Dermis blood vessel endothelial cell (primary cell): Measurements from ENCODE around the gene LYZL2. TPM values are rescaled to one million over a fixed set of nuclear protein-coding genes. Genes with fewer than 3 reads are reported as not detected.

ENCODE experiments used
- DNase-seq: peaks from one replicate; pipeline ENCODE4 v3.0.0; 2010
- total RNA-seq: library from RNA; depleted of rRNA; stranded (reverse); fragments of >200 nt; gene quantifications from 2 replicates; pipeline ENCODE4 v1.2.3, GENCODE V29; 2014

LYZL2 gene
- total RNA-seq, 1 donor from 2014 or later: not detected

DNA sequence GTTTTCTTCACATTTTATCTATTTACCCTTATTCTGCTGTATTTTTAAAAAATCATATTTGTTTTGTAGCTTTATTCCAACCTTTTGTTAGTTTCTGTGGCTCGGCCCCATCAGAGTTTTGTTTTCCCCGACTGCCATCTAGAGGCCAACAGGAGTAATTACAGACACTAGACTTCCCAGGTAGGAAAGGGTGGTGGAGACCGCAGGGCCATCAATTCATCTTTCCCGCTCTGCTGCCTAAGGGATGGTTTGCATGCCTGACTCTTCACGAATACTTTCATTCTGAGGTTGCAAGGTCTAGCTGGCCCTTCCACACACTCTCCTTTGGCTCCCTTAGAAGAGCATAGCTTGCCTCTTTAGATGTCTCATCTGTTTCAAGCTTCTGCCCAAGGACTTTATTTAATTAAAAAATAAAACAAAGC, 38.3 kb downstream of the LYZL2 start:
- peak; percentile 76 for DNase-seq

DNA sequence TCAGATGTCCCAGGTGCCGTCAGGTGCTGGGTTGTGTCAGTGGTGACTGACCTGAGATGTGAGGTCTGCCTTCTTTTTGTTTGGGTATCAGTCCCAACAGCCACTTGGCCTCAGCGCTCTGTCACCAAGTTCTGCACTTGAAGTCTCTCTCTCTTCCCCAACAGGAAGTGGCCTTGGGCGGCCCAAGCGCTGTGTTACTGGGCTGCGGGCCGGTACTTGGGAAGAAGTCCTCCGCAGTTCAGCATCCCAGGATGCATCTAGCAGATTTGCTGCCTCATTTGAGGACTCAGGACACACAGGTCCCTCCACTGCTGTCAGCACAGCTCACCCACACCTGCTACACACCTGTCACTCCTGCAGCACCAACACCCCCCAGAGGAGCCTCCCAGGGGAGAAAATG, 40.1 kb downstream of the LYZL2 start:
- no peak for DNase-seq

DNA sequence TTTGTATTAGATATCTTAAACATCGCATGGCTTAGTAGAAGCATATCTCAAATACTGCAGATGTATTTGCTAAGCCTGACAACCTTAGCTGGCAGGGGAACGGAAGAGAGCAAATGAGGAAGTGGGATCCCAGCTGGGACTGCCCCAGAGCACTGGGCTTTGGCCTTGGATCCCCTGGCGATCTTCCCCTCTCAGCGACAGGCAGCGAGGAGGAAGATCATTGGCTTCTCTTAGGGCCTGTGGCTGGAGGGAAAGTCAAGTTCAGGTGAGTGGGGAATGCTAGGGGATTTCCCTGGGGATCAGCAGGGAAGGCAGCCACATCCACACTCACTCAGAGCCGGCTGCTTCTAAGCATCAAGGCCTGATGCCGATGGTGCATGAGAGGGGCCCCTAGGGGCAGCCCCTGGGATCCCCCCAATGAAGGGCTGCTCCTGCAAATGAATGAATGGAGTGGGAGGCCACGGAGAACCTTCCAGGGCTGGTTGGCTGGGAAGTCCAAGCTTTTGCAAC, 42.0 kb downstream of the LYZL2 start:
- DNase-seq: no peak

DNA sequence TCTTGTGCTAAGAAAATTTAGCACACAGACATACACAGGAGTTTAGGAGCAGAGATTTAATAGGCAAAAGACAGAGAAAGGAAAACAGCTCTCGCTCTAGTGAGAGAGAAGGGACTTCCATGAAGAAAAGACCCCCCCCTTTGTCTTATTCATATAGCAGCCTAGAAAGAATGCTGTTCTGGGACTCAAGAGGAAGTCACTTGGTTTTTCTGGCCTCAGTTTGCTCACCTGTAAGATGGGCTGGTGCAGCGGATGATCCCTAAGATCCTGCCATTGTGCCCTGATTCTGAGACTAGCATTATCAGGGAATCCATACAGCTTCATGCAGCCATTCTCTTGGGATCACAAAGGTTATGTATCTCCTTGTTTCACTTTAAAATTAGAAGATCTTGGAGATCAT, 42.7 kb downstream of the LYZL2 start:
- no peak for DNase-seq

DNA sequence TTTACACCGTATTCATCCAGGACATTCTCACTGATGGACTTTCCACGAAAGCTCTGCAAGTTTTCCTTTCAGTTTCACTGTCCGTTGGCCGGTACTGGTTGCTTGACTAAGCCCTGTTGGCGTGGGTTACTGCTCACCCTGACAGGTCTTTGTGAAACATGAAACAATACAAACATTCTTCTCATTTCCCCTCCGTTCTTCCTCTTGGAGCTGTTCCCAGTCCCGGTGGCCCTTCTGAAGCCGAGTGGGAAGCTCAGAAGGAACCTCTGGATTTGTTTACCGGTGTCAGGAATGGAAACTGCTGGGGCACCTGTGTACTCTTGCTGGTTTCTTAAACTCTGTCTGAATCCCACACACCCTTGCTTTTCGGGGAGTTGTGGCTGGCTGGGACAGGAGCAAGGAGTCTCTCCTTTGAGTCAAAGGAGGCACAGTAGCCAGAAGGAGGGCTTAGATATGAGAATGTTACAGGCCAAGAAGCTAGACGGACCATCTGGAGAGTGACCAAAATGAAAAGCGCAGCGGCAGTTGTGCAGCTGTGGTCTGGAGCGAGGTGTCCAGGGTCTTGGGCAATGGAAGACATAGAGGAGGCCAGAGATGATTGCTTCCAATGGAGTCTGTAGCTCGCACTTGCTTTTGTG, 45.7 kb downstream of the LYZL2 start:
- peak; percentile 94 for DNase-seq

DNA sequence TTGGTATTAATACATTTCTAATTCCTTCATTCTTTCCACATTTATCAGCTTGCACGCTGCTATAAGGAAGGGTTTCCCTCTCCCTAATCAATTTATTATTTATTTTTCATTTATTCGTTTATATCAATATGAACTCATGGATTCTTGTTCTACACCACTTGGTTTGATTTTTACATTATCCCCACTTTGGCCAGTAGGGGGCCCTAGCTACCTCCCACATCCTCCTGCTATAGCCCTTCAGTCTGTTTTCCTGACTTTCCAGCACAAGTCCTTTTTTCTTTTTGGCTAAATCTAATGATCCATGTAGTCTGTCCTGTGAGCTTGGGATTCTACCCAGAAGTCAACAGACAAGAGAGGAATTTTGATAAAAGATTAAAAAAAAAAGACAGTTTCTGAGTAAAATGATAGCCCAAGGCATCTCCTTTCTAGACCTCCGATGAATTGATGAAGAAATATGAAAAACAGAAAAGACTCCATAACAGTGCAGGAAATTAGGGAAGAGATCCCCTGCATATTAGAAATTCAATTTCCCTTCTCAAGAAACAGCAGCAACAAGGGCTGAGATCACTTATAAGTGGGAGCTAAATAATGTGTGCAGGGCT, 47.7 kb downstream of the LYZL2 start:
- DNase-seq: peak; percentile 80

DNA sequence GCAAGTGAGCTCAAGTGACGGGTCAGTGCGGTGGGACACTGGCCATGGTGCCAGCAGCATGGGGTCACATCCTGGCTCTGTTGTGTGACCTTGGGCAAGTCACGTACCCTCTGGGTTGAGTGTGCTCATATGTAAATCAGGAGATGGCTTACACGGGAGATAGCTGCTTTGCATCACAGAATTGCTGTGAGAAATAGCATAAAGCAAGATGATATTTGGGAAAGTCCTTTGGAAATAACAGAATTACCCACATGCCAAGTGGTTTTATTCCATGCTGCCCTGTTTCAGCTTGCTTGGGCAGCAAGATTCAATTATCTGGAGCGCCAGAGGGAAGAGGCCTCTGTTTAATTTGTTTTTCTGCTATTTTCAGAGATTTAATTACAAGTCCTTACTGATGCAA, 48.9 kb downstream of the LYZL2 start:
- no peak for DNase-seq

DNA sequence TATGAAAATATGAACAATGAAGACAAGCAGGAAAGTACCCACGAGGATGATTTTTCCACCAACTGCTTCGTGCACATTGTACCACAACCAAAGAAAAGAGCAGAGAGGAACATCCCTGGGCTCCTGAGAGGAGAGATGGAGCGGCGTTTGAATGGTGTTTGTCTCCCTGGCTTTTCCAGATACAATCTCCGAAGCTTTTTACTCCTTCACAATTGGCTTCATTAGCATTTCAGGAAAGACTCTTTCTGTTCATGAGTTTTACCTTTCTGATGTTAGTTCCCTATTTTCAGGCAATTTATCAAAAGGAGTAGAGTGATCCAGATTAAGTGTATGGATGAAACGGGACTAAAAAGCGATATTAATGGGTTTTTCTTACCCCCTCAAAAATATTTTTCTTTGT, 49.3 kb downstream of the LYZL2 start:
- no peak for DNase-seq

DNA sequence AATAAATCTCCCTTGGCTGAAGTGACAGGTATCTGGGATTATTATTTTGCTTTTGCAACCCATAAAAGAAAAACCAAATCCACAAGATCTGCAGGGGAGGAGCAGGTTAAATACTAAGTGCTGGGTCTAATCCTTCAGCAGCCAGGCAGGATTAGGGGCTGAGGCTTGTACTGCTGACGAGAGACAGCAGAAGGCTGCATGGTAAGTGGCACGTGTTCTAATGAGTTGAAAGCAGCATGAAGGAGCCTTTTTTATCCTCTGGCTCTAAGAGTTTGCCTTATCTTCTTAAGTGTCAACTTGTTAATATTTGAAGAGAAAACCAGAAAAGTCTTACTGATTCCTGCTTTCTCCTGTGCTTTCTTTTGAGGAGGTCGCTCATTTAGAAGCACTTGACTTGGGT, 50.0 kb downstream of the LYZL2 start:
- no peak for DNase-seq

DNA sequence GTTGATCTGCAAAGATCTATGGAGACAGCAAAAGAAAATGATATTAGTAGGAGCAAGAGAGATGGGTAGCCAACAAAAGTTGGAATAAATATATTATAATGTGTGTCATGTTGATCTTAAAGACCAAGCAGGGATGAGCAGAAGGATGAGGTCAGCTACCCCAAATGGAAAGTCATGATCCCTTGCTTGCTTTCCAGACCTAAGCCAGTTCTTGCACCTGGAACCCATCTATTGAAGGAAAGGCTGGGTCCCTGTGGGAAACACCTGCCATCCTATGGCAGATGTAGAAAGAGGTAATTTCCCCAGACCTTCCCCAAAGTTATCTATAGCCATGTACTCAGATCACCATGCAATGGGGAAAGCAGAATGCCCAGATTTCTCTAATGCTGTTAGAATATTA, 52.5 kb downstream of the LYZL2 start:
- no peak for DNase-seq

DNA sequence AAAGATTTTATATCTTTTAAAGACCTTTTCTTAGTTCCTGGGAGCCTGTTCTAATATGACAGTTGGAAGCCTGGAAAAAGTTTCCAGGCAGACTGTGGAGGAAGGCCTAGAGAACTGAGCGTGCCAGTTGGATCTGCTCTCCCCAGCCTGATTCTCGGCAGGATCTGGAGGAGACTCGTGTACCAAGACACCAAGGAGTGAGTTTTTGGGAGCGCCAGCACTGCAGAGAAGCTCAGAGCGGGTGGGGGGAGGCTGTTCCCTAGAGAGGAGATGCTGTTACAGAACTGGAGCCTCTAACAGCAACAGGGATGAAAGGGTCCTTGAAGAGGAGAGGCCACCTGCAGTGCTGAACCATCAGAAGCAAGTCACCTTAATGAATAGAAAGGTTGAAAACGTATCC, 52.9 kb downstream of the LYZL2 start:
- no peak for DNase-seq

DNA sequence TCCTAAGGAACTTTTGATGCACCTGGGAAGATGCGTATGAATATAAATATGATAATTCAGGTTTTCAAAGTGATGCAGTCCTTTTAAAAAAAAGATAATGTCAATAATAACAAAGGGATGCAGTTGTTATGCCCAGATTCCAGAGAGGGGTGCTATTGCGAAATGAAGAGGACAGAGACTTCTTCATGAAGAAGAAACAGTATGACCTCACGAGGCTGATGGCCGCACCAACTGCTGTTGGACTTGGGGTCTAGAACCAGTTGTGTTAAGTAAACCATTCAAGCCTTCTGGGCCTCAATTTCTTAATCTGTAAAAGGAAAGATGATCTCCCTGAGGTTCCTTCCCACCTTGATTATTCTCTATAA, 55.1 kb downstream of the LYZL2 start:
- no peak for DNase-seq

DNA sequence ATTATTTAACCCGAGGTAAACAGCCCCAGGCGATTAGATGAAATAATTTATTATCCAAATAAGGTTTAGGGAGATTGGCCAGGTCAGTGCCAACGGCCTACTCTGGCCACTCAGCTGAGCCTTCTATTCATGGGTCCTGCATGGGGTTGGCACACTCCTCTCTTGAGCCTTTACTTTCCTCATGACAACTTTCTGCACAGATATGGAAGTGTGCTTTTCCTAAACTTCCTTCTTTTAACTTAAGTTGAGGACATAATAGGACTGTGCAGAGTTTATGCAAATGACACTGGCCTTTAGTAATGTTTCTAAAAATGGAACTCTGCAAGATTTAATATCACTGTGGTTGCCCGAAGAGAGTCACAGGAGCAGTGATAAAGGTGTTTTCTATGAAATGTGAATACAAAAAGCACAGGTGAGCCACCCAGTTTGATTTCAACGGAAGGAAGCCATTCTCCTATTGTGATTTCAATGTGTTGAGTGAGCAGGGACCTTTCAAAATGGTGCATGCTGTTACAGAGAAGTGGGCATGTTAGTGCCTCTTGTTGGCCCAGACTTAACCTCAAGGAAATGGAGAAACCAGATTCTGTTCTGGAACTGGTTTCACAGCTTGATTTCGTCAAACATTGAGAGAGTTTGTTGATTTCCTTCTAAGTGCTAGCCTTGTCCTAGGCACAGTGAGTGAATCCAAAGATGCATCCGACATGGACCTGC, 55.7 kb downstream of the LYZL2 start:
- DNase-seq: no peak

DNA sequence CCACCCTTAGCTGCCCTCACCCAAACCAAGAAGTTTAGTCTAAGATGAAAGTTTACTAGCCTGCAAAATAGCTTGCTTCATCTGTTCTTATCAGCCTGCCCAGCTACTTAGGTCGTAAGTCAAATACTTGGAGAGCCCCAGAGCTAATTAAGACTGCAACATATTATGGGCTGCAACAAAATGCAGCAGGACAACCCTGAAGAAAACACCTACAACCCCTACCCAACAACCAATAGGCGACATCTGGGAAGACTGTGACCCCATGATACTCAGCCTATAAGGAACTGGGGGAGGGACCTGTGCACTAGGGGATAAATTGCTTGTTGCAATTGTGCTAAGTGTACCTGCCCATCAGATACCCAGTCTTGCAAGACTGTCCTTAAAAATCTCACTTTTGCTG, 64.1 kb downstream of the LYZL2 start:
- DNase-seq: no peak

DNA sequence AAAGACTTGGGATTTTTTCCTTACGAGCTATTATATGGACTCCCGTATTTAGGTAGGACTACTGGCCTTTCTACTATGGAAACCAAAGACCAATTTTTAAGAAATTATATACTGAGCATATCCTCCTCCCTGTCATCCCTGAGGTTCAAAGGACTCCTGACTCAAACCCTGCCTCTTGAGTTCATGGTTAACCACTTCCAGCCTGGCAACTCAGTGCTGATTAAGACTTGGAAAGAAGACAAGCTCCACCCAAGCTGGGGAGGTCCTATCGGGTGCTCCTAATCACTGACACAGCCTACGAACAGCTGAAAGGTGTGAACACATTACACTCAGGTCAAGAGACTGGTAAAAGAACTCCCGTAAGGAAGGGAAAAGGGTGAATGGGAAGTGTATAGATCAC, 66.8 kb downstream of the LYZL2 start:
- no peak for DNase-seq

Other genes starting within 250 kb of the LYZL2 start
- 2.5 and 6.3 TPM in 2 replicates for gene MAP3K8, start 195.6 kb downstream of the LYZL2 start, total RNA-seq